Measurements from ENCODE around the gene ASPDH. TPM values are rescaled to one million over a fixed set of nuclear protein-coding genes. Genes with fewer than 3 reads are reported as not detected.

The ASPDH gene
- total RNA-seq, 1 experiment from 2014 or later: not detected

GRCh38 chr19:50468818-50469217 is 44.9 kb downstream of the ASPDH start:
- Histone ChIP-seq H3K36me3 (ENCODE audit: control insufficient read depth, insufficient read depth, low read length) (no peaks in the 10 kb centered on the region), H3K27me3 (ENCODE audit: control insufficient read depth, insufficient read depth, low read length) (no peaks in the 10 kb centered on the region), H3K4me1 (ENCODE audit: control insufficient read depth, insufficient read depth, low read length) (no peaks in the 10 kb centered on the region), H3K4me3 (ENCODE audit: low read depth in 2 of 2, low read length in 2 of 2) (no peak overlapping the region), H3K9me3 (ENCODE audit: control insufficient read depth, insufficient read depth, low read depth, low read length) (no peaks in the 10 kb centered on the region), H3K27ac (ENCODE audit: low read length) (no peak overlapping the region)
- ChIA-PET POLR2A (no interaction called here), CTCF (interaction anchor here (0.7 kb wide), 1 partner anchor 88 kb away, joined by 9 read pairs; no protein-coding TSS in a partner anchor)
- no TSS peak for BruUV-seq (replicated peaks)
- TF ChIP-seq POLR2AphosphoS5 (IDR thresholded peaks at IDR 0.05; ENCODE audit: low read depth, low read length): no peak
- TF ChIP-seq REST (IDR thresholded peaks at IDR 0.05; ENCODE audit: insufficient read depth in 1 of 2, low read depth in 2 of 2, low read length in 1 of 2): no peak
- TF ChIP-seq SIN3A (IDR thresholded peaks at IDR 0.05; ENCODE audit: borderline replicate concordance, insufficient read depth, low read depth, low read length): no peak
- TF ChIP-seq, protein P1, sequence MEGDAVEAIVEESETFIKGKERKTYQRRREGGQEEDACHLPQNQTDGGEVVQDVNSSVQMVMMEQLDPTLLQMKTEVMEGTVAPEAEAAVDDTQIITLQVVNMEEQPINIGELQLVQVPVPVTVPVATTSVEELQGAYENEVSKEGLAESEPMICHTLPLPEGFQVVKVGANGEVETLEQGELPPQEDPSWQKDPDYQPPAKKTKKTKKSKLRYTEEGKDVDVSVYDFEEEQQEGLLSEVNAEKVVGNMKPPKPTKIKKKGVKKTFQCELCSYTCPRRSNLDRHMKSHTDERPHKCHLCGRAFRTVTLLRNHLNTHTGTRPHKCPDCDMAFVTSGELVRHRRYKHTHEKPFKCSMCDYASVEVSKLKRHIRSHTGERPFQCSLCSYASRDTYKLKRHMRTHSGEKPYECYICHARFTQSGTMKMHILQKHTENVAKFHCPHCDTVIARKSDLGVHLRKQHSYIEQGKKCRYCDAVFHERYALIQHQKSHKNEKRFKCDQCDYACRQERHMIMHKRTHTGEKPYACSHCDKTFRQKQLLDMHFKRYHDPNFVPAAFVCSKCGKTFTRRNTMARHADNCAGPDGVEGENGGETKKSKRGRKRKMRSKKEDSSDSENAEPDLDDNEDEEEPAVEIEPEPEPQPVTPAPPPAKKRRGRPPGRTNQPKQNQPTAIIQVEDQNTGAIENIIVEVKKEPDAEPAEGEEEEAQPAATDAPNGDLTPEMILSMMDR (IDR thresholded peaks at IDR 0.05): no peak
- TF ChIP-seq TCF7L2 (IDR thresholded peaks at IDR 0.05; ENCODE audit: low read depth, low read length): no peak
- in situ Hi-C loops (cut with HindIII; ENCODE audit: low pct_unique_long_range_greater_than_20kb, low sequenced_read_pairs) (no loop called here), intact Hi-C loops (cut with micrococcal nuclease; ENCODE audit: unreplicated experiment) (no loop called here)
- DNase-seq (ENCODE audit: low read depth, low spot score) (no peak), ATAC-seq (no peak)

GRCh38 chr19:50467566-50467965 is 46.1 kb downstream of the ASPDH start:
- no peaks in the 10 kb centered on the region for H3K9me3 ChIP-seq (ENCODE audit: control insufficient read depth, insufficient read depth, low read depth, low read length)
- intact Hi-C loops (cut with micrococcal nuclease; ENCODE audit: unreplicated experiment) (no loop called here), in situ Hi-C loops (cut with HindIII; ENCODE audit: low pct_unique_long_range_greater_than_20kb, low sequenced_read_pairs) (no loop called here)
- ATAC-seq (no peak), DNase-seq (ENCODE audit: low read depth, low spot score) (no peak)
- TF ChIP-seq SIN3A (IDR thresholded peaks at IDR 0.05; ENCODE audit: borderline replicate concordance, insufficient read depth, low read depth, low read length): no peak
- no peak for TF ChIP-seq POLR2AphosphoS5 (IDR thresholded peaks at IDR 0.05; ENCODE audit: low read depth, low read length)
- no peak for TF ChIP-seq REST (IDR thresholded peaks at IDR 0.05; ENCODE audit: insufficient read depth in 1 of 2, low read depth in 2 of 2, low read length in 1 of 2)
- TF ChIP-seq TCF7L2 (IDR thresholded peaks at IDR 0.05; ENCODE audit: low read depth, low read length): no peak
- TF ChIP-seq, protein P1 (IDR thresholded peaks at IDR 0.05): no peak
- BruUV-seq (replicated peaks): no TSS peak
- ChIA-PET CTCF (no interaction called here), POLR2A (no interaction called here)
- no peak overlapping the region for H3K4me3 ChIP-seq (ENCODE audit: low read depth in 2 of 2, low read length in 2 of 2)
- H3K4me1 ChIP-seq (ENCODE audit: control insufficient read depth, insufficient read depth, low read length): no peaks in the 10 kb centered on the region
- H3K27ac ChIP-seq (ENCODE audit: low read length): no peak overlapping the region
- no peaks in the 10 kb centered on the region for H3K27me3 ChIP-seq (ENCODE audit: control insufficient read depth, insufficient read depth, low read length)
- no peaks in the 10 kb centered on the region for H3K36me3 ChIP-seq (ENCODE audit: control insufficient read depth, insufficient read depth, low read length)

Data from Panc1 (cell line).